ENCODE data around the gene WT1. TPM values are rescaled to one million over a fixed set of nuclear protein-coding genes. Genes with fewer than 3 reads are reported as not detected.
"Not testable (repeated sequence)": the region's sequence is repeated elsewhere in the genome, so short reads cannot be mapped to it uniquely, and the experiment has no call there.

The WT1 gene
- 1 to 10 TPM in 1 of 10 donors, under 1 TPM in 4, not detected in 5; 0.07 to 1.3 (median 0.21) TPM for polyA plus RNA-seq (ENCODE audit: insufficient read length in 10 of 10)
- long read RNA-seq, donor 1, result 0 reads
- long read RNA-seq, donor 2, result 0 reads
- long read RNA-seq, donor 3, result 0 reads
- long read RNA-seq, donor 4, result 0 reads
- long read RNA-seq, donor 5, partial matches to known transcripts, result 0 of 1 reads
- long read RNA-seq, donor 5, other reads (novel, unspliced or antisense), result 0 of 1 reads
- long read RNA-seq, donor 6, result 0 reads
- long read RNA-seq, donor 7, result 0 reads
- long read RNA-seq, donor 8, result 0 reads
- long read RNA-seq, donor 9, result 0 reads

GRCh38 chr11:32435511-32435941 is at the start of gene WT1:
WT1 (minus strand) TSS chr11:32435539.
- peak in 1 of 3 donors; percentile 62 for DNase-seq

GRCh38 chr11:32479291-32479690 is 44.0 kb upstream of the WT1 start:
- peak in 2 of 3 donors; percentile 8 to 27 for DNase-seq

DNA sequence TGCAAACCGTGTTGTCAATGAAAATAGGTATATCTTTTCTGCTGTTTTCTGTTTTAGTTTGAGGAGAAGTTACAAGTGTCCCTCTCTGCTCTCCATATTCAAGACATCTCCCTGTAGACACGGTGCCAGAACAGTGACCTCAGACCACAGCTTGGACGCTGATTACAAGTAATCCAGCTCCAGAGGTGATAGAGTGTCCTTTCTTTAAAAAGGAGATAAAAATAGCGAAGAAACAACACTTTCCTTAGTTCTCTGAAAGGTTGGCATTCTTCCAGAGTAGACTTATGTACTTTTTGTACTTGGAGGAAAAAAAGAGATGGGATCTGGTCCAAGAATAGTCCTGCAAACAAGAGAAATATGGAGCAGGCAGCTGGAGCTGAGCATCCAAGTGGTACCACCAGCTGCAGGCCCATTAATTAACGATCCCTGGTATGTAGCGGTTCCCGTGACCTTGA is 43.0 kb upstream of the WT1 start:
- peak in 1 of 3 donors; percentile 36 for DNase-seq

- no peak for DNase-seq
These were observed 38.1 kb upstream of the WT1 start for GRCh38 chr11:32473282-32473909.

GRCh38 chr11:32472226-32472625 is 36.9 kb upstream of the WT1 start:
- DNase-seq, result peak in 1 of 3 donors; percentile 49

GRCh38 chr11:32471544-32471943 is 36.2 kb upstream of the WT1 start:
- not testable (repeated sequence) for DNase-seq

DNA sequence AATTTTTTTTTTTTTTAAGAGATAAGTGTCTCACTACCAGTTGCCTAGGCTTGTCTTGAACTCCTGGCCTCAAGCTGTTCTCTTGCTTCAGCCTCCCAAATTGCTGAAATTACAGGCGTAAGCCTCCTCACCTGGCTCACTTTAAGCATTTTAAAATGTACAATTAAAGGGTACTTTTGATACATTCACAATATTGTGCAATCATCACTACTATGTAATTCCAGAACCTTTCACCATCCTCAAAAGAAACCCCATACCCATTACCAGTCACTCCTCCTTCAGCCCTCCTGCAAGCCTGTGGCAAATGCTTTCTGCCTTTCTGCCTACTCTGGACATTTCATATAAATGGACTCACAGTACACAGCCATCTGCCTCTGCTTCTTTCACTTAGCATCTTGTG is 34.5 kb upstream of the WT1 start:
- DNase-seq, result no peak

DNA sequence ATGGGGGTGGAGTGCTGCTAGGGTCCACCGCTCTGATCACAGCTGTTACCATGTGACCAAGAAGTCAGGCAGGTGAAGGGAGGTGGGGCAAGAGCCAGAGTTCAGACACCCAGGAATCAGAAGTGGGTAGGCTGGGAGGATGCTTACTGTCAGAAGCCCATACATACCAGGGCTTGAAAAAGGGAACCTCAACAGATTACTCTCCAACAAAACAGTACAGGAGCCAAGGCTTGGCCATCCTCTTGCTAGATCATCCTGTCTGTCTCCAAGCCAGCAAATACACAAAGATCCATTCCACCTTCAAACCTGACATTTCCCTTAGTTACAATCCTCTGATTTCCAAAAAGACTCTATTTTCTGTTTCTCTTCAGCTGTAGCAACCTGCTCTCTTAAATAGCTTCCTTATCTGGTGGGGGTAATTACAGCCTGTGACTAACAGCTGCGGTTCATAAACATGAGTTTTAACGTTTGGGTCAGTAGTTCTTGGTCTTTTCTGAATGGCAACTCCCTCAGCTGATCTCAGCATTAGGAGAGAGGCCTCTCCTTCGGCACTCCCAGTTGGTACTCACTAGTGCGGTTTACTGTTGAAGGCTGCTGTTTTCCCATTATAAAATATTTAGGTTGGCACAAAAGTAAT is 31.1 kb upstream of the WT1 start:
- DNase-seq, result no peak

- no peak for DNase-seq
These were observed 28.7 kb upstream of the WT1 start for GRCh38 chr11:32464078-32464477.

DNA sequence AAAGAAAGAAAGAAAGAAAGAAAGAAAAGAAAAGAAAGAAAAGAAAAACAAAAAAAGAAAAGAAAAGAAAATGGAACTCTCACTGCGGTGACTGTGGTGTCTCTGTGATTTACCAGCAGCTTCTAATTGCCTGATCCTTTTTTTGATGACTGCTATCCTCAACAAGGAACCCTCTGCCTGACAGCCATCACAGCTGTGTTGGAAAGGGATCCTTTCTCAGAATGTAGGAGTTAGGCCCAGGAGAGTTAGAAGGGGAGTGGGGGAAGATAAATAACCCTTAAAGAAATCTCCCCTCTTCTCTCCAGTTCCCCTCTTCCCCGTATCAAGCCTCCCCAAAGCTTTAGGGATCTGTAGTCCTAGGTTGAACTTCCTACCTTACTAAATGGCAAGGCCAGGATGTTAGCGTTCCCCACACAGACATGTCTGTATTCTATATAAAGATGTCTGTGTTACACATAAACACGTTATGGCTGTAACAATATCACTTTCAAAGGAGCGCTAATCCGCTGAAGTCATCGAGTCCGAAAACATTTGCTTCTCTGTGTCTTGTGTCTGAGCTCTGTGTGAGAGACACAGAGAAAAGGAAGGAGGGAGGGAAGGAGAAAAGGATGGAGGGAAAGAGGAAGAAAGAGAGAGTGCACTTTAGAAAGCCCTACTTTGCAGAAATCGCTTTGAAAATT is 26.8 kb upstream of the WT1 start:
- peak; percentile 4 to 42 (median 24) for DNase-seq

DNA sequence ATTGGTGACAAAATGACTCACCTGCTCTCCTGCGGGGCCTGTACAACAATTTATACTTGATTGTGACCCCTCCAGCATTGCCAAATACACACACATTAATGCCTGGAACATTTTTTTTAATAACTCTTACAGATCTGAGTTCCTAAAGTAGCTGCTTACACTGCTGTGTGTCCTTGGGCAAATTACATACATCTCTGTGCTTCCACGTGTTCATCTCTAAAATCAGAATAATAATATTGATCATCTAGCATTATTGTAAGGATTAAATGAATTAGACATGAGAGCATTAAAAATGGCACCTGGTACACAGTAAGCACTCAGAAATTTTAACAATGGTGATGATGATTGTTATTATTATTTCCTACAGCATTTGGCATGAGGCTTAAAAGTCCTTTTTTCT is 21.5 kb upstream of the WT1 start:
- no peak for DNase-seq

DNA sequence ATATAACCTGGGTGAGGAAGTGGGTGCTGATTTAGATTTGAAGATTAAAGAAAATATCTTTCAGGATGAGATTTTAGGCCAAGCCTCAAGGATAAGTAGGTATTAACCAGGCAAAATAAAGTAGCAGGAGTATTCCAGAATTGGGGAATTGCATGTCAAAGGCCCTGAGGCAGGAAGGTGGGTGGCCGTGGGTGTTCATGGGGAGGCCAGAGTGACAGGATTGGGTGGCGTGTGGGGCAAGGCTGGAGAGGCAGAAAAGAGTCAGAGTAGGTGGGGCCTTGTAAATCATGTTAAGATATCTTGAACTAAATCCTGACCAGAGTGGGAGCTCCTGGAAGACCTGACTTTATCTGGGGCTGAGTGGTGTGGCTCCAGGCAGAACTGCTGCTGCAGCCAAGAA is 19.7 kb upstream of the WT1 start:
- DNase-seq, result no peak

DNA sequence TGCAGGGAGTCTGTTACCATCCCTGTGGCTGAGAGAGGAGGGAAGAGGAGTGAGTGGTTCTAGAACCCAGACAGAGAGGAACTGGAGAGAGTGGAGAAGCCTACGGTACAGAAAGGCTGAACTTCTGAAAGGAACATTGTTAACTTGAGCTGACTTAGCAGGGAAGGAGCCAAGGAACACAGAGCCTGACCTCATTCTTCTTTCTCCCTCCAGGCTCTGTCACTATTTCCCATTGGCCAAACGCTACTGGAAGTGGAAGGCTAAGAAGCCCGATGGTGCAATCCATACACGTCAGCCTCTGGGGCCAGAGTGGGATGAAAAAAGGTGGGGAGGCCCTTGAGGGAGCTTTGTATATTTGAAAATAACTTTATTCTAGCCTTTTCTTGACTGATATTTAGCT is 16.5 kb upstream of the WT1 start:
- peak in 1 of 3 donors; percentile 55 for DNase-seq

DNA sequence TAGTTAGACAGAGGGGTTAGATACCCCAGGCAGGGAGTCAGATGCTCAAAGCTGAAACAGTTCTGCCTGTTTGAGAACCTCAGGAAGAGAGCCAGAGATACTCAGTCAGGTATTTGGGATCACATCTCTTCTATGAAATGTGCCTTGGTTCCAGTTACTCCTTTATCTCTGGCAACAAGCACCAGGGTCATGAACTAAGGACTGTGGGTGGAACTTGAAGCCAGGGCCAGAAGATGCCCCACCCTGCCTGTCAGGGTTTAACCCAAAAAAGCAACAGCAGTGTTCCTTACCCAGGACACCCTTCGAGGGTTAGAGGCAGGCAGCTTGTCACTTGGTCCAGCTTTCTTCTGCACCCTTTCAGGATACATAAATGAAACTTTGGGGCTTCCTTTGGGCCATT is 15.0 kb upstream of the WT1 start:
- DNase-seq, result no peak

DNA sequence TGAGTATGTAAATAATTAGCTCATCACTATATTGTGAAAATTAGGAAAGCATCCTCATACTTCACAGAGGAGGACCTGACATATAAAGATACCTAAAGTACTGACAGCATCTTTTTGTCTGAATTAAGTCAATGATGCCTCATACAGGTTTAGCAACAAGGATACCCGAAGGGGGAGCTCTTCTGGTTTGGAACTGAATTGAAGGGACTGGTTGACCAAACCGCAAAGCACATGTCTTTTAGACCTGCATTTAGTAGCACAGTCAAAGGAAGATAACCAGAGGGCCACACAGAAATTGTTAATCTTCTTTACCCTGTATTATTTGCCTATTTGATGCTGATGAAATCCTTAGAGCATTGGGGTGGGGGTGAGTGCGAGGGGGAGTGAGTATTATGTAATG is 12.9 kb upstream of the WT1 start:
- peak in 1 of 3 donors; percentile 29 for DNase-seq

GRCh38 chr11:32447252-32447651 is 11.9 kb upstream of the WT1 start:
- DNase-seq, result no peak

GRCh38 chr11:32446227-32446626 is 10.9 kb upstream of the WT1 start:
- DNase-seq, result peak in 1 of 3 donors; percentile 49

DNA sequence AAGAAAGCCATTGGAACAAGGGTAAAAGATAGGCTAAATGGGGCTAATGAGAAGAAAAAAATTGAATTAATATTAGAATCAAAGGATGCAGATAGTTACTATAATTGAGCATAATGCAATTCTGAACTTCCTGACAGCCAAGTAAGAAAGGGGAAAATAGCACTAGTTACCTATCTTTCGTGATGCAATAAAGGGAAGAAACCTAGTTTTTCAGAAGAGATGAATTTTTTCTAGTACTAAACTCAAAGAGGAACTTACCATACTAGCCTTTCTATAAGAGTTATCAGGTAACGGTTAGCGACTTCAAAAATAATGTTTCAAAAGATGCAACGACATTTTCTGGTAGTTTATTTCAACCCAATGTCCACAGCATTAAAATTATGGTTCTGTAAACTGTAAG is 8.8 kb upstream of the WT1 start:
- DNase-seq, result no peak

DNA sequence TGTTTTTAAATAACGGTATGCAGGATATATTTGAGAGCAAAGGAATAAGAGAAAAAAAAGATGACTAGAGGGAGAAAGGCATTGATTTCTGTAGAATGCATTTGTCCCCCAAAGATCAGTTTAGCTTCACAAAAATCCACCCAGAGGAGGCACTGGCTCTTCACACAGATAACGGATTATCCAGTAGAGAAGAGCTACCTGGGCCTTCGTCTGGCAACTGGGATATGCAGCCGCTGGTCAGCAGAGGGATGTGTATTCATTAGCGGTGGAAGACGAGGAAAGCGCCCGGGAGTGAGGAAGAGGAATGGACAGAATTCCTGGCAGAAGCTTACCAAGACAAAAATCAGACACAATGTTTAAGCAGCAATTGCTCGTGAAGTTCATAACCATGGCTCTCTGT is 5.6 kb upstream of the WT1 start:
- DNase-seq, result peak in 1 of 3 donors; percentile 29

- peak in 1 of 3 donors; percentile 31 for DNase-seq
These were observed 5.1 kb upstream of the WT1 start for GRCh38 chr11:32440312-32440908.

DNA sequence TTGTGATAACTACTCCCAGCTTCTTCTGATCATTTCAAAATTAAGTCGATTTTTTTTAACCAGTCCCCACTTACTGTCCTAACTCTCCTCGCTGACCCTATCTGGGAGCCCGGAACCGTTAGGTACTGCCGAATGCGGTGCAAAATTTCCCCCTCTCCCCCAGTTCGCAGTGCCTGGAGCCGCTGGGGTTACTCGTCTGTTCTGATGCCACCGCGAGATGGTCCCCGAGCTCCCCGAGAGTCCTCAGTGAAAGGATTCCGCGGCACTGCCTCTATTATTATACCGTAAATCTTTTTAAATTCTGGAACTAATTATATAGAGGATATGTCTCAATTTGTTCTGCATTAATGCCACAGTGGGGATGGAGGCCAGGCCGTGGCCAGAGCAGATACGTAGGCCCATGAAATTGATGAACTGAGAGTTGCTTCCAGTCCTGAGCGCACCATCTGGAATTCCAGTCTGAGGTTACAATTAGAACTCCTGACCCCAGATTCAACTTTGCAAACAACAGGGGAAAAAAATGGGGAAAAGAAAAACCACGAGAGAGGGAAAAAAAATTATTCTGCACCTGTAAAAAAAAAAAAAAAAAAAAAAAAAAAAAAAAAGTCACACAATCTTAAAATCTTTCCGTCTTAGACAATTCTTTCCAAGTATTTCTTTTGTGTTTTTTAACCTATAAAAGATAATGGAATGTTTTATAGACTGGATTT is 4.3 kb upstream of the WT1 start:
- DNase-seq, result peak in 1 of 3 donors; percentile 29

All from muscle of back (tissue), 13 donors.